A549 treated with RU486 at 1 μM for 4 hours (cell line): Measurements from ENCODE around the gene AGR2. TPM values are rescaled to one million over a fixed set of nuclear protein-coding genes. Genes with fewer than 3 reads are reported as not detected.

ENCODE experiments used
- total RNA-seq: library from RNA; stranded (reverse); fragments of 200-300 nt; extraction: Qiagen RNA extraction; gene quantifications from 5 replicates; pipeline ENCODE4 v1.2.3, GENCODE V29; 2022; ENCODE audit warnings: low read depth

AGR2 gene
- total RNA-seq = 94.2 to 178 TPM (median 155 TPM) in 5 replicates

DNA sequence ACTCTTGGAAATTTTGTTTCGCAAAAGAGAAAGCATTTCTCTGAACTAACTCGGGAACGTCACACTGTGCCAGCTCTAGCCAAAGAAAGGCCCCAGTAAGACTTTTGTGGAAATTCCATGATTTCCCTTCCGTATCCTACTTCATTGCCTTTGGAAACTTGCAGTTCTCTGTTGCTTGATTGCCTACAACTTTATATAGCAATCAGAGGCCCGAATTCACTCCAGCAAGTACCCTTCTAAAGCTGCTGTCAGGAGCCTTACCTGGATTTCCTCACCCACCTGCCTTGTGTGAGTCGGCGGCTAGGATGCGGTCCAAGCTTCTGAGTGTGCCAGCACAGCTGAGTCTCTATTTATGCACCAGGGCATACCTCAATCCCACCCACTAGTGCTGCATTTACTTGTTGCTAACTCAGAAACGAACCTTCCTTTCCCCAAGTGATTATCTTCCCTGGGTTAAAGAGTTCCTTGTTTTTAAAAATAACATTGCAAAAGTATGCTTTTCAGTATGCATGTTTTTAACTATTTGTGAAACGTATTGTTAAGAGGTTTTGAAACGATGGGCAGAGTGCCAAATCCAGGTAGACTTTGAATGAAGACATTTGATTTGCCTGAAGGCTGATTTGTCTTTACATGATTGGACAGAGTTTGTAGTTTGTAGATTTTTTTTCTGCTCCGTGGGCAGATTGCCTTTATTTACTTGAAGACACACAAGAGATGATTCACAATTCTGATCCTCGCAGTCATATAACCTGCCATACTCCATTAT, at the start of gene AGR2:
Gene AGR2 (minus strand): TSS at position 326 of the 766 bp plus-strand sequence. CDS start 3,203 bp downstream, outside the sequence.

DNA sequence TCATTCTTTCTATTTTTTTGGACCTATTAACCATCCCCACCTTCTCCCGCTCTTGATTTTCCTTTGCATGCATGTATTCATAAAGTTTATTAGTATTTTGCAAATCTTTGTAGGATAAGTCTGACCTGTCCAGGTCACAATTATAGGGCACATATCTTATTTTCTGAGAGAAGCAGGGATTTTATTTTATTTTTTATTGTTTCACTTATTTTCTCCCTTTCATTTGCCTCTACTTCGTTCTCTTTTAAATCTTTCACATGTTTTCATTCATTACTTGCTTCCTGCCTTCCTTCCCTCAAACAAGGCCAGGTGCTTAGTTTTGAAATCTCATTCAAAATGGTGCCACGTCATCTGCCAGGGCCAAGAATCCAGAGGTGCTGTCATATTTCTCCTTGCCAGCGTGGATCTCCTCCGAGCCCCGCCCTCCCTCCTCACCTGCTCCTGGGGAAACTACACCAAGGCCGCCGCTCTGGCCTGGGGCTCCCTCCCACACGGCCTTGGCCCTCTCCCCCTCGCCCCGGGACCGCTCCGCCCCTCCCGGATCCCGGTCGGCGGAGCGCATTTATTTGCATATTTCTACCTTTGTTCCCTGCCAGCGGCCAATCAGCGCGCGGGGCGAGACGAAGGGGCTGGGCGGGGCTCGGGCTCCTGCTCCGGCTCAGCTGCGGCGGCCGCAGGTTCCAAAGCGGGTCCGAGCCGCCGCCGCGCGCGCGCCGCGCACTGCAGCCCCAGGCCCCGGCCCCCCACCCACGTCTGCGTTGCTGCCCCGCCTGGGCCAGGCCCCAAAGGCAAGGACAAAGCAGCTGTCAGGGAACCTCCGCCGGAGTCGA, 51.5 kb downstream of the AGR2 start, which contains the start of gene TSPAN13:
Gene TSPAN13 (plus strand): TSS at position 654 of the 830 bp plus-strand sequence. CDS start 213 bp downstream, outside the sequence.

Other genes with a start within 250 kb of the AGR2 start
- gene ANKMY2, start 159.2 kb downstream of the AGR2 start, total RNA-seq = 10.3 to 16.3 TPM (median 13.9 TPM) in 5 replicates
- 89.5 to 105 TPM (median 94.5 TPM) in 5 replicates for gene BZW2, start 158.8 kb downstream of the AGR2 start, total RNA-seq
- gene TSPAN13, start 51.2 kb downstream of the AGR2 start, total RNA-seq = 11.7 to 15.5 TPM (median 14.3 TPM) in 5 replicates
- not detected in 5 replicates for gene AGR3, start 77.0 kb upstream of the AGR2 start, total RNA-seq